HG02973 (cell line): ENCODE measurements around the gene ZNF813.

ENCODE experiments used
- ATAC-seq: cut with Tn5 transposase; IDR thresholded peaks from one replicate; pipeline ENCODE4 v1.9.1; 2021; ENCODE audit warnings: moderate library complexity; ENCODE audit not compliant: unreplicated experiment

ZNF813 gene

GRCh38 chr19:53519446-53519845 lies 51.9 kb downstream of the ZNF813 start:
- ATAC-seq = no peak

DNA sequence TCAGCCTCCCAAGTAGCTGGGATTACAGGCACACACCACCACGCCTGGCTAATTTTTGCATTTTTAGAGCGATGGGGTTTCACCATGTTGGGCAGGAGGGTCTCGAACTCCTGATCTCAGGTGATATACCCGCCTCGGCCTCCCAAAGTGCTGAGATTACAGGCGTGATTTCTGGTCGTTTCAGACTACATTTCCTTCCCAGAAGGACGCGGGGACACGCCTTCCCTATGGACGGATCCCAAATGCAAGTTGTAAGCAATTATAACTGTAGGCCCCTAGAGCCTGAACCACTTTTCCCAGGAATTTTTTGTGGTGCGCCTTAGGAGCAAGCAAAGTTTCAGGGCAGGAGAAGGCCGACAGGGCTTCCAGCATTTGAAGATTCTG lies 52.6 kb downstream of the ZNF813 start:
- no peak for ATAC-seq

- ATAC-seq = peak; percentile 99
Measured at GRCh38 chr19:53520547-53521372, 53.2 kb downstream of the ZNF813 start.

DNA sequence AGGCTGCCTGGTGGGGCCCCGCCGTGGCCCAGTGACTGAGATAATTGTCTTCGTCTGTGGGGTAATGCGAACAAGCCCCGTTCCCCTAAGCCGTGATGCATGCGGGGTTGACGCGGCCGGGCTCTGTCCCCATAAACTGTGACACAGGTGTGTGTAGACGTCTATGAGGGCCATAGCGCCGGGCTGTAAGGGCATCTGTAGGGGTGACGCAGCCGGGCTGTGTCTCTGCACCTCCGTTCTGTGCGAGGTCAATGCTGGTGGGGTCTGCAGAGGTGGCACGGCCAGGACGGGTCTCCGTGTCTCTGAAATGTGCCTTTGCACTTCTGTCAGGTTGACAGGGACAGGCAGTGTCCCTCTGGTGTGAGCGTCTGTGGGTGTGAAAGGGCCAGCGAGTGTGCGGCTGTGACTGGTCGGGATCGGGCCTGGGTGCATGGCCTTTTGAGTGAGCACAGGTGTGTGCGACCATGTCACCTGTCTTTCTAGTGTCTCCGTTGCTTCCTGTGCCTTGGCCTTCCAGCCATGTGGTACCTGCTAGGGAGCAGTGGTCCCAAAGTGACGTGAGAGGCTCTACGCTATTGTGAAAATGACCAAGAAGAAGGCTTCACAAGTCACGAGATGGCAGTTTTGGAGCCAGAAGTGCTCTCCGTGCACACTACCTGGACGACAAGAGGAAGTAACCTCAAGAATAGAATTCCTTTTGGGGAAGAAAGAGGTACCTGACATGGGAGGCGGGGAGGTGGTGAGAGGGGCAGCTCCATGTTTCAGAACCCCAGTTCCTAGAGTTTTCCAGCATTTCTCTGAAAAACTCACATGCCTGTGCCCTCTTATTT lies 54.1 kb downstream of the ZNF813 start:
- ATAC-seq = no peak

DNA sequence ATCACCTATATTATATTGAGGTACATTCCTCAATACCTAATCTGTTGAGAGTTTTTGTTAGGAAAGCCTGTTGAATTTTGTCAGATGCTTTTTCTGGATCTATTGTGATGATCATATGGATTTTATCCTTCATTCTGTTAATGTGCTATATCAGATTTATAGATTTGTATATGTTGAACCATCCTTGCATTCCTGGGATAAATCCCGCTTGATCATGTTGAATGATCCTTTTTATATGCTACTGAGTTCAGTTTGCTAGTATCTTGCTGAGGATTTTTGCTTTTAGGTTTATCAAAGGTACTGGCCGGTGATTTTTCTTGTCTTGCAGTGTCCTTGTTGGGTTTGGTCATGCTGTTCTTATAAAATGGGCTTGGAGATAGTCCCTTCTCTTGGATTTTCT lies 58.4 kb downstream of the ZNF813 start:
- no peak for ATAC-seq

- ATAC-seq = no peak
Measured at GRCh38 chr19:53530622-53531021, 63.1 kb downstream of the ZNF813 start.

DNA sequence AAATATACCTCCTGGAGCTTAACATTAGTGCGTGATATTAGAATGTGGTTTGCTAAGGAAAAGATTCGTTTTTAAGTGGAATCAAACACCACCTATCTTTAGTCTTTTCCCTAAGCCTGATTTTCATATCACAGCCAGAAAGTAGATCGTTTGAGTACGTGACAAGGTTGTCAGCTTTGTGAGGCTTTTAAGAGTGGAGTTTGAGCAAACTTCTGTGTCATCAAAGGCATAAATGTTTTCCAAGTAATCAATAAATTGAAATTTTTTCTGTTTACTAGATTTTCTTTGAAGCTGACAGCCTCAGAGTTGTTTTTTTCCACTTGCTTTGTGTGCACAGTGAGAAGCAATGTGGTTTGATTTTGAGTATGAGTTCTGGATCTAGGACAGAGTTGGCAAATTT lies 63.9 kb downstream of the ZNF813 start:
- no peak for ATAC-seq

DNA sequence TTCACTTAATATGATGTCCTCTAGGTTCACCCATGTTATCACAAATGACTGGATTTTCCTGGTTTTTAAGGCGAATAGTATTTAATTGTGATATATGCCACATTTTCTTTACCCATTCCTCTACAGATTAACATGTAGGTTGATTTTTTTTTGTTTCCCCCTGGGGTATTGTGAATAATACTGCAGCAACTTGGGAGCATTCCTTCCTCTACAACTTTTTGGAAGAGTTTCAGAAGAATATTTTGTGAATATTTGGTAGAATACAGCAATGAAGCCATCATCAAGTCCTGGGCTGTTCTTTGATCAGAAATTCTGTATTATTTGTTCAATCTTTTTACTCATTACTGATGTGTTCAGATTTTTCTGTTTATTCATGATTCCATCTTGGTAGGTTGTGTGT lies 64.8 kb downstream of the ZNF813 start:
- ATAC-seq = no peak

DNA sequence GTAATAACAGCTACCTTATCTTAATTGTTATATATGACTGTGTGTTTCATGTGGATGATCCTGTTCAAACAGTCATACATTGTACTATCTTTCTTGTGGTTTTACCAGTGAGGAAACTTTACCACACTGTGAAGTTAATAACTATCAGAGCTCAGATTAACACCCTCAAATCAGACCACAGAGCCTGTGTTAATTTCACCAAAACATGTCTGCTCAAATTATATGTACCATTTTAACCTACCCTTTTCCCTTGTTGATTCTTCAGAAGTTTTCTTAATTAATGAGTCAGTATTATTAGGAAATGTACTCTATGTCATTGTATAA lies 68.7 kb downstream of the ZNF813 start:
- ATAC-seq = no peak

DNA sequence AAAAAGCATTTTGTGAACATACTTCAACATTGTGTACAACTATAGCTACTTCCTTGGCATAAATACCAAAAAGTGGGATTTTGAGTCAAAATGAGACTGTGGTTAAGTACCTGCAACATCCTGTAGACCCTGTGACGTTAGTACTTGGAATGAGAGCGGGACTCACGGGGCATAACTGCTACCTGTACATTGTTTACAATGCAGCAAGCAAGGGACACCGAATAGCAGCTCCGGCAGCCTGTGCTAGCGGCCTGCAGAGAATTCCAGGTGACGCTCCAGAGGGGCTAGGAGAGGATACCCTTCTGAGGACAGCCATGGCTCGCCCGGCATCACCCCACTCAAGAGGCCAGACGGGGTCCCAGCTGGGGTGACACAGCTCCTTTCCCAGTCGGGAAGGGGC lies 69.6 kb downstream of the ZNF813 start:
- ATAC-seq = peak; percentile 8

- ATAC-seq = peak; percentile 58
Measured at GRCh38 chr19:53537521-53538377, 70.2 kb downstream of the ZNF813 start, which contains the start of gene ZNF331. Gene ZNF331 (plus strand): TSS chr19:53538145. CDS start chr19:53569377, 31,232 bp downstream.

DNA sequence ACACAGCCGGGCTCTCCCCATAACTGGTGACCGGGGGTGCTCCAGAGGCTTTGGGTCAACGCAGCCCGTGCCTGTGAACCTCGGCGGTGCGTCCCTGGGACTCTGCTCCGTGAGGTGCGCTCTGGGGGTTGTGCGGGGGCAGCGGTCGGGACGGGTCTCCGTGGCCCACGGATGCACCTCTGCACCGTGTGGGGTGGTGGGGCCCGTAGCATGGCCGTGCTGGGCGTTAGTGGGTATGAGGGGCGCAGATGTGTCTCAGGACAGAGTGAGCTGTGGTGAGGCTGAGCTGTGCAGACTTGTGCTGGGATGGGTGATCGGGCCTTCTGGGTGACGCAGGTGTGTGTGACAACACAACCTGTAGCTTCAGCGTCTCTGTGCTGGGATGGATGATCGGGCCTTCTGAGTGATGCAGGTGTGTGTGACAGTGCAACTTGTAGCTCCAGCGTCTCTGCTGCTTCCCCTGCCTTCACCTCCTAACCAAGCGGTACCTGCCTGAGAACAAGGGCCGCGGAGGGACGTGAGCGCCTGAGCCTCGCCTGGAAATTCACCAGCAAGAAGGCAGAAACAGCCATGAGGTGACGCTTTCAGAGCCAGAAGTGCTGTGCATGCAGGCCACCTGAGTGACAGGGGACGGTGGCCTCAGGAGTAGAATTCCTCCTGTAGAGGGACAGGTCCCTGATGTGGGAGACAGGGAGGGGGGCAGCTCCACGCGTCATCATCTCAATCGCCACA lies 71.0 kb downstream of the ZNF813 start:
- peak; percentile 12 for ATAC-seq

- no peak for ATAC-seq
Measured at GRCh38 chr19:53540091-53540490, 72.6 kb downstream of the ZNF813 start.

- no peak for ATAC-seq
Measured at GRCh38 chr19:53541971-53542370, 74.4 kb downstream of the ZNF813 start.

DNA sequence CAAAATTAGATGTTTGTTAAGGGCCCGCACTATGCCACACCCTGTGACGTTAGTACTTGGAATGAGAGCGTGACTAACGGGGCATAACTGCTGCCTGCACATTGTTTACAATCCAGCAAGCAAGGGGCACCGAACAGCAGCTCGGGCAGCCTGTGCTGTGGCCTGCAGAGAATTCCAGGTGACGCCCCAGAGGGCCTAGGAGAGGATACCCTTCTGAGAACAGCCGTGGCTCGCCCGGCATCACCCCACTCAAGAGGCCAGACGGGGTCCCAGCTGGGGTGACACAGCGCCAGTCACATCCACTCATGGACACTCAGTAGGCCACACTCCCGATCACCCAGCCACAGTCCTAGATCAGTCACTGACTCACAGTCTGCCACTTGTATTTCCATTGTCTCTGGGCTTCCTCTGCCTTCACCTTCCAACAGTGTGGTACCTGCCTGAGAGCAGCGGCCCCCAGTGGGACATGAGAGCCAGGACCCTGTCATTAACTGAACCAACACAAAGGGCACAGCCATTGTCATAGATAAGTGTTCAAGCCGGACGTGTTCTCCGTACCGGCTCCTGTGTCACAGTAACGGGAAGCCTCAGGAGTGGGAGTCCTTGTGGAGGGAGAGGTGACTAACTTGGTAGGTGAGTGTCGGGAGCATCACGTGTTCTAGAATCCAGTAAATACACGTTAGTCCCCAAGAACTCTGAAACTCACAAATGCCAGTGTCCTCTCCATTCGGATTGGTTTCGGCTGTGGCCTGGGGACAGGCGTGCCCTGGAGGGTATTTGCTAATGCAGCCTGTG lies 77.9 kb downstream of the ZNF813 start:
- ATAC-seq = no peak
